Stimulated activated CD4-positive, alpha-beta T cell treated with anti-CD3 and anti-CD28 coated beads, Interleukin-12 subunit alpha, Interleukin-12 subunit beta, amount 100 ng/mL, for 24 hours (primary cell): ENCODE measurements around the gene PDLIM1.
"Not testable (repeated sequence)": the region's sequence is repeated elsewhere in the genome, so short reads cannot be mapped to it uniquely, and the experiment has no call there.

ENCODE experiments used
- DNase-seq, 2 experiments: peaks; one replicate each; pipeline ENCODE4 v3.0.0-alpha.2; 2020; ENCODE audit warnings: low read depth in 2 of 2

The PDLIM1 gene

GRCh38 chr10:95242581-95243317 is 48.1 kb downstream of the PDLIM1 start:
- DNase-seq: no peak

- DNase-seq: no peak
Measured at GRCh38 chr10:95241533-95241932, 49.3 kb downstream of the PDLIM1 start.

- no peak for DNase-seq
Measured at GRCh38 chr10:95240811-95241210, 50.0 kb downstream of the PDLIM1 start.

GRCh38 chr10:95240096-95240495 is 50.7 kb downstream of the PDLIM1 start:
- not testable (repeated sequence) for DNase-seq

GRCh38 chr10:95237376-95238170 is 53.2 kb downstream of the PDLIM1 start:
- no peak for DNase-seq

- no peak for DNase-seq
Measured at GRCh38 chr10:95236068-95236903, 54.5 kb downstream of the PDLIM1 start.

GRCh38 chr10:95235676-95236067 is 55.1 kb downstream of the PDLIM1 start:
- no peak for DNase-seq

GRCh38 chr10:95234951-95235350 is 55.9 kb downstream of the PDLIM1 start:
- DNase-seq: no peak

GRCh38 chr10:95233377-95234034 is 57.3 kb downstream of the PDLIM1 start:
- DNase-seq: no peak

GRCh38 chr10:95230677-95231586 is 59.9 kb downstream of the PDLIM1 start:
- DNase-seq: peak in 1 of 2 experiments; percentile 26

GRCh38 chr10:95229724-95230627 is 60.8 kb downstream of the PDLIM1 start:
- no peak for DNase-seq

- DNase-seq: not testable (repeated sequence)
Measured at GRCh38 chr10:95228934-95229723, 61.7 kb downstream of the PDLIM1 start.

GRCh38 chr10:95225136-95225535 is 65.7 kb downstream of the PDLIM1 start:
- DNase-seq: no peak

- DNase-seq: no peak
Measured at GRCh38 chr10:95221124-95221523, 69.7 kb downstream of the PDLIM1 start.

GRCh38 chr10:95220539-95220938 is 70.3 kb downstream of the PDLIM1 start:
- DNase-seq: no peak

GRCh38 chr10:95217476-95217875 is 73.3 kb downstream of the PDLIM1 start:
- no peak for DNase-seq

GRCh38 chr10:95214793-95215192 is 76.0 kb downstream of the PDLIM1 start:
- DNase-seq: no peak

- no peak for DNase-seq
Measured at GRCh38 chr10:95214369-95214768, 76.4 kb downstream of the PDLIM1 start.
